GM12873 (cell line): Measurements from ENCODE around the gene CLEC4G.

Experiments
- TF ChIP-seq, protein P1 (sequence below): IDR thresholded peaks from 2 replicates; pipeline ENCODE4 v1.5.1; 2012; ENCODE audit warnings: low read depth, mild to moderate bottlenecking, moderate library complexity, low read length, control low read depth; ENCODE audit not compliant: insufficient read depth; ENCODE audit errors: missing control alignments

CLEC4G gene

DNA sequence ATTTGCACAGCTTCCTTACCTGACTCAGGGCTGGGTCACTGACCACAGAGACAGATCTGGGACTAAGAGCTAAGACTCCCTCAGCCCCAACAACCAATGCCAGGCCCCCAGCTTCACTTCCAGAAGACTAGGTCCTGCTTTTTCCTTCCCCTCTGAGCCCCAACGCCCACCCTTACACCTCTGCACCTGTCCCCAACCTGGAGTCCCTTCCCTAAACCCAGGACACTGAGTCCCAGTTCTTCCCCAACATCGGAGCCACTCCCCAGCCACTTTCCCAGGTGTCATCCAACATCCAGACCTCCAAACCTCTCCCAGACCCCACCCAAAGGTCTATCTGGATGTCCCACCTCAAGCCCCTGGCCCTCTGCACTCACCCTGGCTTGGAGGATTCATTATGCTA, 32.9 kb downstream of the CLEC4G start:
- TF ChIP-seq, protein P1, sequence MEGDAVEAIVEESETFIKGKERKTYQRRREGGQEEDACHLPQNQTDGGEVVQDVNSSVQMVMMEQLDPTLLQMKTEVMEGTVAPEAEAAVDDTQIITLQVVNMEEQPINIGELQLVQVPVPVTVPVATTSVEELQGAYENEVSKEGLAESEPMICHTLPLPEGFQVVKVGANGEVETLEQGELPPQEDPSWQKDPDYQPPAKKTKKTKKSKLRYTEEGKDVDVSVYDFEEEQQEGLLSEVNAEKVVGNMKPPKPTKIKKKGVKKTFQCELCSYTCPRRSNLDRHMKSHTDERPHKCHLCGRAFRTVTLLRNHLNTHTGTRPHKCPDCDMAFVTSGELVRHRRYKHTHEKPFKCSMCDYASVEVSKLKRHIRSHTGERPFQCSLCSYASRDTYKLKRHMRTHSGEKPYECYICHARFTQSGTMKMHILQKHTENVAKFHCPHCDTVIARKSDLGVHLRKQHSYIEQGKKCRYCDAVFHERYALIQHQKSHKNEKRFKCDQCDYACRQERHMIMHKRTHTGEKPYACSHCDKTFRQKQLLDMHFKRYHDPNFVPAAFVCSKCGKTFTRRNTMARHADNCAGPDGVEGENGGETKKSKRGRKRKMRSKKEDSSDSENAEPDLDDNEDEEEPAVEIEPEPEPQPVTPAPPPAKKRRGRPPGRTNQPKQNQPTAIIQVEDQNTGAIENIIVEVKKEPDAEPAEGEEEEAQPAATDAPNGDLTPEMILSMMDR, result no peak

- TF ChIP-seq, protein P1, result no peak
Measured at GRCh38 chr19:7698583-7698982, 33.3 kb downstream of the CLEC4G start.

DNA sequence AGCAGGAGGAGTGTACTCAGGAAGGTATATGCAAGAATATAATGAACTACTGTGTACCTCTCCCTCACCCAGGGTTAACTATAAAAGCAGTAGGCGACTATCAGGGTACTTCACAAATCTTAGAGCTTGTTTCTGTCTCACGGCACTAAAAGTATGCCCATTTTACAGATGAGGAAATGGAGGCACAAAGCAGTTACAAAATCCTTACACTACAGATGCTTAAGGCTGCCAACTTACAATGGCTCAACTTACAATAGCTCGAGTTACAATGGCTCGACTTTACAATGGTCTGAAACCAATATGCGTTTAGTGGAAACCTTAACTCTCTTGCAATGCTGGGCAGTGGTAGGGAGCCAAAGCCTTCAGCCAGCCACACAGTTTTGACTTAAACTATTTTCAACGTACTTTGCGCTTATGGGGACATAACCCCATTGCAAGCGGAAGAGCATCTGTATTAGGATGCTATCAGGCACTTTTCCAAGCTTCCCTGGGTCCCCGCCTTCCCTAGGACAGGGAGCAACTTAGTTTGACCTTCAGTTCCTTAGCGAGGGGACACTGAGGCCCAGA, 34.1 kb downstream of the CLEC4G start:
- TF ChIP-seq, protein P1, result no peak

GRCh38 chr19:7694499-7694898, 37.4 kb downstream of the CLEC4G start:
- TF ChIP-seq, protein P1, result no peak

DNA sequence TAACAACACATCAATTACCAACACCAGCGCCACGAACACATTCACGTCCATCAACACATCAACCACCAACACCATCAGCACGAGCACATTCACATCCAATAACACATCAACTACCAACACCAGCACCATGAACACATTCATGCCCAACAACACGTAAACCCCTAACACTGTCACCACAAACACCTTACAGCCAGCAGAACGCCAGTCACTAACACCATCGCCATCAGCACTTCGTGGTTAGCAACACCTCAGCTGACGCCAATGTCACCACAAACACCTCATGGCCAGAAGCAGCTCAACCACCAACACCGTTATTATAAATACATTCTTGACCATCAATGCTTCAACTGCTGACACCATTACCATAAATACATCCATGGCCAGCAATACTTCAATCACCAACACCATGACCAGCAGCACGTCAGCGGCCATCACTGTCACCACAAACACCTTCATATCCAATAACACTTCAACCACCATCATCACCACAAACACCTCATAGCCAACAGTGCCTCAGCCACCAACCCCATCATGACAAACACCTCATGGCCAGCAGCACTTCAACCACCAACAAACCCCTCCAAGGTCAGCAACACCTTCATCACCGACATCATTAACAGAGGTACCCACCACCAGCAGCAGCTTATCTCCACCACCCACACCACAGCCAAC, 39.4 kb downstream of the CLEC4G start:
- TF ChIP-seq, protein P1, result no peak

DNA sequence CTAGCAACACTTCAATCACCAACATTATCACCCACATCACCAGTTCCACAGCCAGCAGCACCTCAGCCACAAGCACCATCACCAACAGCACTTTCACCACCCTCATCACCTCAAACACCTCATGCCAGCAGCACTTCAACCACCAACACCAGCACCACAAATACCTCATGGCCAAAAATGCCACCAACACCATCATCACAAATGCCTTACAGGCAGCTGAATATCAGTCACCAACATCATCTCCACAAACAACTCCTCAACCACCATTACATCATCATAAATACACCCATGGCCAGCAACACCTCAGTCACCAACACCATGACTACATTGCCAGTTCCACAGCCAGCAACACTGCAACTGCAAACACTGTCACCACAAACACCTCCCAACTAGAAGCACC, 40.4 kb downstream of the CLEC4G start:
- TF ChIP-seq, protein P1, result no peak

- TF ChIP-seq, protein P1, result no peak
Measured at GRCh38 chr19:7690779-7691258, 41.1 kb downstream of the CLEC4G start.
